ENCODE measurements around the gene USF3. TPM values are rescaled to one million over a fixed set of nuclear protein-coding genes. Genes with fewer than 3 reads are reported as not detected.

USF3 gene
- 2.5 to 3.5 TPM (median 2.6 TPM) in 5 replicates for total RNA-seq (2022; extraction: Qiagen RNA extraction; ENCODE audit: low read depth)

GRCh38 chr3:113695786-113696645, at the start of gene USF3:
Gene USF3, minus strand, starts transcription at chr3:113696642. Its CDS starts 21,764 bp downstream, at chr3:113674878.

GRCh38 chr3:113745756-113746547, 49.5 kb upstream of the USF3 start, which contains the start of gene NAA50:
Gene NAA50, minus strand, starts transcription at chr3:113746249. Its CDS starts 300 bp downstream, at chr3:113745949.

Other genes with a start within 250 kb of the USF3 start
- 6.0 to 9.0 TPM (median 6.9 TPM) in 5 replicates for gene SPICE1, start 181.5 kb downstream of the USF3 start, total RNA-seq (2022; extraction: Qiagen RNA extraction; ENCODE audit: low read depth)
- 0.37 to 0.56 TPM (median 0.46 TPM) in 5 replicates for gene SIDT1, start 164.1 kb downstream of the USF3 start, total RNA-seq (2022; extraction: Qiagen RNA extraction; ENCODE audit: low read depth)
- 157 to 186 TPM (median 164 TPM) in 5 replicates for gene NAA50, start 49.6 kb upstream of the USF3 start, total RNA-seq (2022; extraction: Qiagen RNA extraction; ENCODE audit: low read depth)
- 17.3 to 22.4 TPM (median 19.6 TPM) in 5 replicates for gene ATP6V1A, start 50.4 kb upstream of the USF3 start, total RNA-seq (2022; extraction: Qiagen RNA extraction; ENCODE audit: low read depth)
- 0.33 to 1.0 TPM (median 0.59 TPM) in 5 replicates for gene GRAMD1C, start 142.1 kb upstream of the USF3 start, total RNA-seq (2022; extraction: Qiagen RNA extraction; ENCODE audit: low read depth)

Measured in A549 treated with CpdA at 1 μM for 4 hours (cell line).